ENCODE data around the gene QKI.

GRCh38 chr6:163602851-163603250 lies 188.3 kb downstream of the QKI start:
- no peak for TF ChIP-seq ZNF561 (tag by site-specific recombination; IDR thresholded peaks at IDR 0.05; ENCODE audit: borderline replicate concordance)
- TF ChIP-seq ZNF518A (tag by site-specific recombination; conservative IDR thresholded peaks at IDR 0.05; ENCODE audit: low read depth) = no peak
- TF ChIP-seq CTCF (tag by site-specific recombination; IDR thresholded peaks at IDR 0.05) = no peak

Measured in HEK293 (cell line).